ENCODE data around the gene TMEM63C. TPM values are rescaled to one million over a fixed set of nuclear protein-coding genes. Genes with fewer than 3 reads are reported as not detected.

The TMEM63C gene
- total RNA-seq, 2 experiments from 2014 or later: 0.29 to 0.45 TPM

DNA sequence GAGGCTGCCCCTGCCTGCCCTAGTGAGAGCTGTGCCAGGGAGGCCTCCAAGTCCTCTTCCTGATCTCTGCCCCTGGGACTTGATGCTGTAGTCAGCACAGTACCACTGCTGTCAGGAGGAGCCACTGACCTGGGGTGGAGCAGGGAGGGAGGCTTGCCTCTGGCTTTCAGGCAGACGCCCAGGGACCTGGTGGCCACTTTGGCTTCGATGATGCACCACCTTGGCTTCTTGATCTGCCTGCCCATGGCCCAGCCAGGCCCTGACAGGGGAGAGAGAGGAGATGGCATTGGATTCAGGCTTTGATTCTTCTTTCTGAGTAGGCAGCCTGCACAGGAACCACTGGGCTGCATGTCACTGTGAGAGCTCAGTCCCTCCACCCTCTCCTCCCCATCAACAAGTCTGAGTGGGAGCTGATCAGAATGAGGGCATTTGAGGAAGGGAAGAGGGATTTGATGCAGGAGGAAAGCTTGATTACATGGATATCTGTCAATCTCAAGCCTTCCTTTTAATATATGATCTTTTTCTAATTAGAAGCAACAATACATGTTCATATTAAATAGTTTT lies 24.7 kb downstream of the TMEM63C start:
- Mint-ChIP-seq H3K27ac (no peak overlapping the region), H3K4me3 (no peak overlapping the region), H3K4me1 (no peaks in the 10 kb centered on the region), H3K9me3 (no peaks in the 10 kb centered on the region), H3K36me3 (ENCODE audit: low read depth) (no peaks in the 10 kb centered on the region), H3K27me3 (no peaks in the 10 kb centered on the region)
- ChIA-PET POLR2A (interaction anchor here (0.6 kb wide), 1 partner anchor 32 kb away, joined by 3 read pairs; no protein-coding TSS in a partner anchor), CTCF (no interaction called here)
- no peak for DNase-seq

DNA sequence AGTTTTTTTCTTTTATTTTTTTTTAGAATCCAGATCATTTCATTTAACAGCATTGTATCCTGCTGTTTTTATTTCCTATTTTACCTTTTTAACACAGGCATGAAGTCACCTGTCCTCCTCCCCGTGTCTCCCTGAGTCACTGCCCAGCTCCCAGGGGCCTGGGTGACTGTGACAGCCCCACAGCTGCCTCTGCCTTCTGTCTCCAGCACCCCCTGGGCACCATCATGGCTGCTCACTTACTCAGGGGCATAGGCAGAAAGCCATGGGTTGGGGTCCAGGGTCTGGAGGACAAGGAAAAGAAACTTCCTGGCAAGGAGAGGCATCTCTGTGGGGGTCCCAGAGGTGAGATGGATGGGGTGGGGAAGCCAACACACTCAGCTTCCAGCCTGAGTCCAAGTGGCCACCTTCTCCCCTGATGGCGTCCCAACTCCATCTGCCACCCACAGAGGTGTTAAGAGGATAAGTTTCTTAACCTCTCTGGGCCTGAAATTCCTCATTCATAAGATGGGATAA lies 25.3 kb downstream of the TMEM63C start:
- H3K4me3 Mint-ChIP-seq: no peak overlapping the region
- H3K36me3 Mint-ChIP-seq (ENCODE audit: low read depth): no peaks in the 10 kb centered on the region
- H3K4me1 Mint-ChIP-seq: no peaks in the 10 kb centered on the region
- H3K27ac Mint-ChIP-seq: no peak overlapping the region
- H3K27me3 Mint-ChIP-seq: peaks cover 3% of the 10 kb centered on the region
- H3K9me3 Mint-ChIP-seq: no peaks in the 10 kb centered on the region
- ChIA-PET POLR2A (interaction anchor here (0.6 kb wide), 1 partner anchor 31 kb away, joined by 3 read pairs; no protein-coding TSS in a partner anchor), CTCF (no interaction called here)
- DNase-seq: no peak

DNA sequence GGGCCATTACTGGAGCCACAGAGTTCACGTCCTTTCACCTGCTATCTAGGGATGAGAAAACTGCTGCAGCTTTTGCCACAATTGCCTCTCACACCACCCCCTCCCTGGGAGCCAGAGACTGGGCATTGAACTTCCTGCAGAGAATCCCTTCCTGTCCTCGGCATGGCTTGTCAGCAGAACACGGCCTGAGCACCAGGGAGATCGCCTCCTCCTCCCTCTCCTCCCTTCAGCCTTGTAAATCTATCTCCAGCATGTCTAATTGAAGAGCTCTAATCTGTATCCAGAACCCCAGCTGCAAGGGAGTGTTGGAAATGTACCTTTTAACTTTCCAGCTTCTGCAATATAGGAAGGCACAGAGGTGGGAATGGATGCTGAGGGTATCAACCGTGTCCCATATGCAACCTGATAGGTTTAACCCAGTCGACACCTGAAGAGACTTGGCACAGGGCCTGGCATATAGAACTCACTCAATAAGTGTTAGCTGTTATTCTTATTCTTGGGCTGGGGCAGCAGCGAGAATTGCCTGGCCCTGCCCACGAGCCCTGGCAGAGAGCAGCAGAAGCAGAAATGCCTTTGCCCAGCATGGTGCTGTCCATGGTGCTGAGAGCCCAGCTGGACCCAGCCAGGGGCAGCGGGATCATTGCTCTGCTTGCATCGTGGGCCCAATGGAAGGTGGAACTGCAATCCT lies 26.8 kb downstream of the TMEM63C start:
- peak; percentile 71 for DNase-seq
- H3K27ac Mint-ChIP-seq: no peak overlapping the region
- H3K27me3 Mint-ChIP-seq: peaks cover 4% of the 10 kb centered on the region
- H3K9me3 Mint-ChIP-seq: no peaks in the 10 kb centered on the region
- H3K4me3 Mint-ChIP-seq: no peak overlapping the region
- ChIA-PET POLR2A (no interaction called here), CTCF (no interaction called here)
- H3K4me1 Mint-ChIP-seq: no peaks in the 10 kb centered on the region
- no peaks in the 10 kb centered on the region for H3K36me3 Mint-ChIP-seq (ENCODE audit: low read depth)

DNA sequence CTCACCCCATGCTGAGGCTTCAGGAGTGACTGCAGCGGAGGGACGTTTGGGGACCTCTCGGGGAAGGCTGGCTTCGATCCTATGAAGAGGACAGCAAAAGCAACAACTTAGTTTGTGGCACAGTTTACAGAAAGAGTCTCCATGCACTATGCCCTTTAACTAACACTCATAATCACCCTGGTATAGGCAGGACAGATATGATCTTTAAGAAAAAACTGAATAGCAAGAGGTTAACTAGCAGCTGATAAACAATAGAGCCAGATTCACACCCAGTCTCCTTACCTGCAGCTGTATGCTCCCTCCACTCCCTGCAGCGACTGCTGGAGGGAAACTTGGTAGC lies 27.4 kb downstream of the TMEM63C start:
- Mint-ChIP-seq H3K27ac (no peak overlapping the region), H3K36me3 (ENCODE audit: low read depth) (no peaks in the 10 kb centered on the region), H3K9me3 (no peaks in the 10 kb centered on the region), H3K4me1 (no peaks in the 10 kb centered on the region), H3K4me3 (no peak overlapping the region), H3K27me3 (peaks cover 6% of the 10 kb centered on the region)
- ChIA-PET CTCF (no interaction called here), POLR2A (no interaction called here)
- no peak for DNase-seq

DNA sequence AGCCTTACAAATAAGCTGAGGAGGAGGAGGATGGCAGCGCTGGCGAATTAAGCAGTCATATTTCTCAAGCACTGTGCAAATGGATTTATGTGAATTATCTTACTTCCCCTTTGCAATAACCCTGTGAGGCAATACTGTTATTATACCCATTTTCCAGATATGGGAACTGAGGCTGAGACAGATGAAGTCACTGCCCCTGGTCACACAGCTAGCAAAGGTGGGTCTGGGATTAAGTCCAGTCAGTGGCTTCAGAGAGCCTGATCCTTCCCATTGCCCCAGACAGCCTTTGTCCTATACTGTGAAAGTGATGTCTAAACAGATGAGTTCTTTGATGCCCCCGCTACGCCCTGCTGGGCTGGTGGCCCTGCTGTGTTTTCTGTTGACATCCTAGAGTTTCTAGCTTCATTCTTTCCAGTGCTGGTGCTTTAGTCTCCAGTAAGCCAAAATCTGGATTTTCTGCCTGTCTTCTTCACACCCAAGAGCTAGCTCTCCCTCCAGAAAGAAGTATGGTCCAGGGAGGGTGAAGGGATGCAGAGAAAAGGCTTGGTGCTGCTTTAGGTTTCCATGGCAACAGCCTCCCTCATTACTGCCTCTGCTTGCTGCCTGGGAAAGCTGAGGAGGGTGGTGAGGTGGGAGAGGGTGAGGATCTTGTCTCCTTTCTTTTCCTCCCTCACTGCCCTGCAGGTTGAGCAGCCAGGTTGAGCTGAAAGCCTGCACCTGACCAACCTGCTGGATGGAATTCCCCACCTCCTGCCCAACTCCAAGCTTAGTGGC lies 30.7 kb downstream of the TMEM63C start:
- no peak for DNase-seq
- Mint-ChIP-seq H3K27me3 (peaks cover 17% of the 10 kb centered on the region), H3K4me1 (no peaks in the 10 kb centered on the region), H3K4me3 (no peak overlapping the region), H3K9me3 (no peaks in the 10 kb centered on the region), H3K27ac (no peak overlapping the region), H3K36me3 (ENCODE audit: low read depth) (no peaks in the 10 kb centered on the region)
- ChIA-PET CTCF (interaction anchor here (0.5 to 2.4 kb wide), 6 partner anchors 18 to 112 kb away, joined by 3 to 6 read pairs (median 4); no protein-coding TSS in a partner anchor), POLR2A (no interaction called here)

DNA sequence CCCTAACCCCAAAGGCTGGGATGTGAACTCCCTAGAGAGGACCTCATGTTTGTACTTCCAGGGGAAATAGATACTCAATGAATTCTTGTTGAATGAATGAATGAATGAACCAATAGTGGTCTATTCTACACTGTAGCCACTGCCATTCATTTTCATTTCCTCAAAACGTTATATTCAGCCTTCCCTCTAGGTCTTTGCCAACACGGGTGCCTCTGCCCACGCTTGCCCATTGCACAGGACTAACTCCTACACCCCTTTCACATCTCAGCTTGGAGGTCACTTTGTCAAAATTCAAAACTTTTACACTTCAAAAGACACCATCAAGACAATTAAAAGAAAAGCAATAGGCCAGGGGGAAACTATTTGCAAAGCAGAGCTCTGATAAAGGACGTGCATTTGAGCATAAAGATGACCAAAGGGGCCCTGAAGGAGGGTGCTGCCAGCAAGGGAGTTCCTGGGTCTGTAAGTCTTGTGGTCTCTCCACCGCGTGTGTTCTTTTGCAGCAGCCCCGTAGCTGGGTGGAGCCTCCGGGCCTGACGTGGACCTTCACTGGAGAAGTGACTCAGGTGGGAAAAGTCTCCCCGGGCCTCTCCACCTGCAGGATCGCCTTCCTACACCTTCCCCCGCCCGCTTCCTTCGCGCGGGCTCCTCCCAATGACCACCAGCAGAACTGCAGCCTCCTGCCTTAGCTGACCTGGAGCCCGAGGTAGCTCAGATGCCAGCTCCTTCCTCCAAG lies 31.5 kb downstream of the TMEM63C start:
- Mint-ChIP-seq H3K27me3 (peaks cover 17% of the 10 kb centered on the region), H3K36me3 (ENCODE audit: low read depth) (no peaks in the 10 kb centered on the region), H3K4me1 (no peaks in the 10 kb centered on the region), H3K9me3 (no peaks in the 10 kb centered on the region), H3K27ac (no peak overlapping the region), H3K4me3 (no peak overlapping the region)
- CTCF ChIA-PET: interaction anchor here (0.6 to 2.4 kb wide), 6 partner anchors 12 to 499 kb away, joined by 3 to 6 read pairs (median 4); no protein-coding TSS in a partner anchor
- POLR2A ChIA-PET: no interaction called here
- DNase-seq: peak; percentile 46

DNA sequence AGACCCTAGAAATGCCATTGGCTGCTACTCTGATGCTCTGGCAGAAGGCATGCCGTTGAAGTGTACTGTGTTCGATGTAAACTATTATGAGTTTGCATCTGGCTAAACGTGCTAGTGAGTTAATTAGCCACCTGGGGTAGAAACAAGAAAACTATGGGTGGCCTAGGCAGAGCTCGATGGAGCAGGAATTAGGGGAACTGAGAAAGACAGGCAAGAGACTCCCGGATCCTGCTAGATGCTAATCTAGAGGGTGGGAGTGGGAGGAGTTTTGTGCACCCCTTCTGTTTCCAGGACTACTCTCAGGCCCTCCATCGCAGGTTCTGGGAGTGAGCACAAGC lies 32.0 kb downstream of the TMEM63C start:
- peaks cover 17% of the 10 kb centered on the region for H3K27me3 Mint-ChIP-seq
- H3K9me3 Mint-ChIP-seq: no peaks in the 10 kb centered on the region
- no peak overlapping the region for H3K4me3 Mint-ChIP-seq
- no peak for DNase-seq
- ChIA-PET POLR2A (no interaction called here), CTCF (interaction anchor here (0.6 to 2.4 kb wide), 6 partner anchors 13 to 498 kb away, joined by 3 to 6 read pairs (median 4); no protein-coding TSS in a partner anchor)
- no peaks in the 10 kb centered on the region for H3K4me1 Mint-ChIP-seq
- no peaks in the 10 kb centered on the region for H3K36me3 Mint-ChIP-seq (ENCODE audit: low read depth)
- H3K27ac Mint-ChIP-seq: no peak overlapping the region

DNA sequence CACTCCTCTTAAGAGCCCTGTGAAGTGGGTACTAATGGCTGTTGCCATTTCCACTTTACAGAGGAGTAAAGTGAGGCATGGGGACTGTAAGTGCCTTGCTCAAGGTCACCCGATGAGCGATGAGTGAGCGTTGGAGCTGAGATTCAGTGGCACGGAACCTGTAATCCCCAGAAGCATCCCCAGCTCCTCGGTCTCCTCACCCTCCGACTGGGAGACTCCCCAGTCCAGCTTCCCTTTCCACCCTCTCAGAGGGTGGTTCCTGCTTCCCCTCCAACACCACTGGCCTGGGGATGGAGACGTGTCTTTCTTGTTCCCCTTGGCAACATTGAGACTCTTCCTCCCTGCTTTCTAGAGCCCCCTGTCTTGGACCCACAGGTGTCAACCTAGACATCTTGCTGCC lies 32.6 kb downstream of the TMEM63C start:
- Mint-ChIP-seq H3K9me3 (no peaks in the 10 kb centered on the region), H3K4me1 (no peaks in the 10 kb centered on the region), H3K27ac (no peak overlapping the region), H3K4me3 (no peak overlapping the region), H3K36me3 (ENCODE audit: low read depth) (no peaks in the 10 kb centered on the region), H3K27me3 (peaks cover 17% of the 10 kb centered on the region)
- ChIA-PET CTCF (interaction anchor here (0.6 to 1.3 kb wide), 2 partner anchors 13 to 123 kb away, joined by 3 read pairs; no protein-coding TSS in a partner anchor), POLR2A (no interaction called here)
- DNase-seq: no peak

DNA sequence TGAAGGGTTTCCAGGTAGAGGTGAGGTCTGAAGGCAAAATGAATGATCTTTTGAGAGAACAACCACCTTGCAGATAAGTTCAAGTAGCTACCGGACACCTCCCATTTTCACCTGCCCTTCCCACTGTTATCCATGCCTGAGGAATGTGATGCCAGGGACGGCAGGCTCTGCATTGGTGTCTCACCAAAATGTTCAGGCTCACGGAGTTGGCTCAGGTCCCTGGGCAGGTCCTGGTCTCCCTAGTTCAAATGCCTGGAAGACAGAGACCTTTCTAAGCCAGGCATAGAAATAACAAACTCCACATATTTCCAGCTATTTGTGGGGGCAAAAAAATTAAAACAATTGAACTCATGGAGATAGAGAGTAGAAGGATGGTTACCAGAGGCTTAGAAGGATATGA lies 36.0 kb downstream of the TMEM63C start:
- POLR2A ChIA-PET: no interaction called here
- Mint-ChIP-seq H3K4me3 (no peak overlapping the region), H3K27me3 (peaks cover 14% of the 10 kb centered on the region), H3K9me3 (no peaks in the 10 kb centered on the region), H3K4me1 (no peaks in the 10 kb centered on the region), H3K36me3 (ENCODE audit: low read depth) (no peaks in the 10 kb centered on the region), H3K27ac (no peak overlapping the region)
- CTCF ChIA-PET: no interaction called here
- no peak for DNase-seq

DNA sequence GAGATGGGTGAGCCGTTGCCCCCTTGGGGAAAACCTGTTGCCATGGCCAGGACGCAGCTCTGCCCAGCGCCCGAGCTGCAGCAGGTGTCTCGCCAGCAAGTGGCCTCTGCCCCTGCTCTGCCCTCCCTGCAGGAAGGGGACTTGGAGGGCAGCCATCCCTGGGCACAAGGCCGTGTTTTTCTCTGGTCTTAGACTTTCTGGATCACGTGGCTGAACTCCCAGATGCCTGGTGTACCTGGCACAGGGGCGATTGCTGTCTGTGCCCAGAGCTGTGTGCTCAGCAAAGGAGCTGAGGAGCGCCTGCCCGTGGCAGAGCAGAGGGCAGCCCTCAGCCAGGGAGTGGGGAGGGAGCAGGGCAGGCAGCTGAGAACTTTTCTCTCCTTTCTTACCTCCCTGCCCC lies 38.0 kb downstream of the TMEM63C start:
- DNase-seq: no peak
- Mint-ChIP-seq H3K36me3 (ENCODE audit: low read depth) (no peaks in the 10 kb centered on the region), H3K27me3 (peaks cover 13% of the 10 kb centered on the region), H3K27ac (no peak overlapping the region), H3K9me3 (no peaks in the 10 kb centered on the region), H3K4me3 (no peak overlapping the region), H3K4me1 (no peaks in the 10 kb centered on the region)
- POLR2A ChIA-PET: no interaction called here
- CTCF ChIA-PET: no interaction called here

DNA sequence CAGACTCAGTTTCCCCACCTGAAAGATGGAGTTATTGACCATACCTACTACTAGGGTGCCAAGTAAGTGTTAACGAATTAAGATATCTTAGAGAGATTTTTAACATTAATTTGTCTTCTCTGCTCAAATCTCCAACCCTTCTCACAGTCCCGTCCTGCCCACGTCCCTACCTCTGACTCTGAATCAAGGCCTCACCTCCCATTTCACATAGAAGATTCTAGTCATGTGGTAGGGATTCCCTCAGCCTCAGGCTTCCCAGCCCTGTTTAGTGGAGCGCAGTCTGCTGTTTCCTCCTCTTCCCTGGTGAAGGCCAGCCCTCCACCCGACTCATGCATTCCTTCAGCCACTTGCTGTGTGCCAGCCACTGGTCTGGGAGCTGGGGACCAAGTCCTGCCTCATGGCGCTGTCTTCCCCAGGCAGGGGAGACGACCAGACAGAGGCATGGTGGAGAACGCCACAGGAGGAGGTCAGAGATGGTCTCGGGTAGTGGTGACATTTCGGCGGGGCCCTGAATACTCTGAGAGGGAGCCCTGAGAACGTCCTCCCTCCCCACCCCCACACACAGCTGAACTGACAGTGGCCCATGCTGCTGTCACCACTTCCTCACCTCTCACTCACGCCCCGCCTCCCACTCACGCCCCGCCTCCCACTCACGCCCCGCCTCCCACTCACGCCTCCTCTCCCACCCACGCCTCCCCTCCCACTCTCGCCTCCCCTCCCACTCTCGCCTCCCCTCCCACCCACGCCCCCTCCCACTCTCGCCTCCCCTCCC lies 38.8 kb downstream of the TMEM63C start:
- POLR2A ChIA-PET: no interaction called here
- Mint-ChIP-seq H3K9me3 (no peaks in the 10 kb centered on the region), H3K36me3 (ENCODE audit: low read depth) (no peaks in the 10 kb centered on the region), H3K27ac (no peak overlapping the region), H3K4me3 (no peak overlapping the region), H3K4me1 (no peaks in the 10 kb centered on the region), H3K27me3 (peaks cover 8% of the 10 kb centered on the region)
- CTCF ChIA-PET: no interaction called here
- DNase-seq: no peak

DNA sequence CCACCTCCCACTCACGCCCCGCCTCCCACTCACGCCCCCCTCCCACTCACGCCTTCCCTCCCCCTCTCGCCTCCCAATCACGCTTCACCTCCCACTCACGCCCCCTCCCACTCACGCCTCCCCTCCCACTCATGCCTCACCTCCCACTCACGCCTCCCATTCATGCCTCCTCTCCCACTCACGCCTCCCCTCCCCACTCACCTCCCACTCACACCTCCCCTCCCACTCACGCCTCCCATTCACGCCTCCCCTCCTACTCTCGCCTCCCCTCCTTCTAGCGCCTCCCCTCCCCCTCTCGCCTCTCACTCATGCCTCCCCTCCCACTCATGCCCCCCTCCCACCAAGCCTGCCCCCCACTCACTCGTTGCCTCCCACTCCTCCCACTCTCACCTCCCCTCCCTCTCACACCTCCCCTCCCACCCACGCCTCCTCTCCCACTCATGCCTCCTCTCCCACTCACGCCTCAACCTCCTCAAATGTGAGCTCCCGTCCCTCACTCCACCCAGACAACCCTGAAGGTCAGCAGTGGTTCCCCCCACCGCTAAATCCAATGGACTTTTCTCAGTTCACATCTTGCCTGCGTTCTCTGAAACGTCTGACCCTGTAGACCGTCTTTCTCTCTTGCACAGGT lies 39.8 kb downstream of the TMEM63C start:
- Mint-ChIP-seq H3K4me3 (no peak overlapping the region), H3K9me3 (no peaks in the 10 kb centered on the region)

More for the DNA sequence above, 39.8 kb downstream of the TMEM63C start:
- no peaks in the 10 kb centered on the region for H3K36me3 Mint-ChIP-seq (ENCODE audit: low read depth)
- no peak overlapping the region for H3K27ac Mint-ChIP-seq
- CTCF ChIA-PET: no interaction called here
- H3K4me1 Mint-ChIP-seq: no peaks in the 10 kb centered on the region
- peaks cover 5% of the 10 kb centered on the region for H3K27me3 Mint-ChIP-seq
- POLR2A ChIA-PET: no interaction called here
- DNase-seq: no peak
